IPS-NIHi11 (cell line): ENCODE data around the gene PHF24.
"Not testable (repeated sequence)": the region's sequence is repeated elsewhere in the genome, so short reads cannot be mapped to it uniquely, and the experiment has no call there.

Experiments used
- DNase-seq: peaks from one replicate; pipeline ENCODE4 v3.0.0; 2012; ENCODE audit warnings: mixed read lengths, low spot score

Gene PHF24

DNA sequence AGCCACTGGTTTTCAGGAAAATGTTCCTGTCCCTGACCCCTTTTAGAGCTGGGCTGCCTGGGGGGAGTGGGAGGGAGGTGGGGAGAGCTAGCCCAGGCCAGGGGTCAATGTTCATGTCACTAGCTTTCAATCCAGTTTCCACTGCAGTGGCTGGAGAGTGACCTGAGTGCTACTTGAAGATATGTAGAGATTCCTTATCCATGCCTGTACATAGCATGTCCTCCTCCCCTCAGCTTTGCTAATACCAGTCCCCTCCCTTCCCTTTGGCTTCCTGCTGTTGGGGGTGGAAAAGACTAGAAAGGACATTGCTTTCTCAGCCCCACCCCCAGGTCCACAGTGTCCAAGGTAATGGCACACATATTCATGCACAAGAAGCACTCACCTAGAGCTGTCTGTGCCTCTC is 39.3 kb downstream of the PHF24 start:
- no peak for DNase-seq

DNA sequence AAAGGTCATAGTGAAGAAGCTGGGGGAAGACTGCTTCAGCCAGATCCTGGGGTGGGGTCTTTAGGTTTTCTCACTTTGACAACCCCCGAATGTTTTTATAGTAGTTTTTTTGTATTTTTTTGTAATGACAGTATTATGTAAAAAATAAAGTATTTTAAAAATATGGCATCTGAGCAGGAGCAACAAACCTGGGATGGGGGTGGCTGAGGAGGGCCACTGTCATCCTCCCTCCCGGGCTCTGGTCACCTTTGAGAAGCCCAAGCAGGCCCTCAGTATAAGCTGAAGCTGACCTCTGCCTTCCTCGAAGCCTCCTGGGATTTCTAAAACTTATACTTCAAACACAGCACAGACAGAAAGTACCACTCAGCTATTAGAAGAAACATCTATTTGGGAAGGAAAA is 40.2 kb downstream of the PHF24 start:
- no peak for DNase-seq

DNA sequence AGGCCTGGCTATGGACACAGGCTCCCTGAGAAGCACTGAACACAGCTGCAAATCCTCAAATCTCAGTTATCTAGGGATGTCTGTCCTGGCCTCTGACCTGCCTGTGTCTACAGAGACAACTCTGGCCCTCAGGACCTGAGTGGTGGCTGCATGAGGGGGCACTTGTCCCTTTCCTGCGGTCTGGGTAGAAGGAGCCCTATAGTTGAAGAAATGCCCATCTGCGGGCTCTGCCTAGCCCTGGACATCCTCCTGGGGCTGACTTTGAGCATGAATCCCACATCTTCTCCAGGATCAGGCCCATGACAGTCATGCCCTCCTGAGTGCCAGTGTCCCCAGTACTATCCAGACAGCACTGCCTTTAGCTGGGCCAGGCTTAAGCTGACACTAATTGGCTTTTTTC is 41.5 kb downstream of the PHF24 start:
- peak; percentile 1 for DNase-seq

DNA sequence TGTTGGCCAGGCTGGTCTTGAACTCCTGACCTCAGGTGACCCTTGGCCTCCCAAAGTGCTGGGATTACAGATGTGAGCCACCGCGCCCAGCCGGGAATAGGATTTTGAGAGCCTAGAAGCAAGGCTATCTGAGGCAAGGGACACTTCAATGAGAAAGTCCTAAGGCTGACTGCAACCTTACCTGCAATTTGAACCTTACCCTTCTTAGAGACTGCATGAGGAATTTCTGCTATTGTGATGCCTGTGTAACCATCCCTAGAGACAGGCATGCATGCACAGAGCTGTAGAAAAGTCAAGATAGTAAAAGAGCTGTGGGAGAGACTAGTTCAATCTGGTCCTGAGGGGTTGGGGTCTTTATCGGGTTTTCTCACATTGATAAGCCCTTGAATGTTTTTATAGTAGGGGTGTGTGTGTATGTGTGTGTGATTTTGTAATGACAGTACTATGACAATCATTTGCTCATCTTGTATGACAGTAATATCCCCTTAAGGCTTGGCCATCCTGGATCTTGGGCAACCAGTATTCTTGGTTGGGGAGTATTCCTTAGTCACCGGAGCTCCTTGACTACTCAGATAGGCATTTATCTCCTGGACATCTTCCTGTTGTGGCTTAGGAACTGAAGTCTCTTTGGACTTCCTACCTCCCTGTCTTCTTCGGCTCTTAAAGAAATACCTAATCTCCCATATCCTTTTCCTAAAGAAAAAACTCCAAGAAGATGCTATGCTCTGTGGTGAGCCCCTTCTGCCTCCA is 42.6 kb downstream of the PHF24 start:
- peak; percentile 7 for DNase-seq

DNA sequence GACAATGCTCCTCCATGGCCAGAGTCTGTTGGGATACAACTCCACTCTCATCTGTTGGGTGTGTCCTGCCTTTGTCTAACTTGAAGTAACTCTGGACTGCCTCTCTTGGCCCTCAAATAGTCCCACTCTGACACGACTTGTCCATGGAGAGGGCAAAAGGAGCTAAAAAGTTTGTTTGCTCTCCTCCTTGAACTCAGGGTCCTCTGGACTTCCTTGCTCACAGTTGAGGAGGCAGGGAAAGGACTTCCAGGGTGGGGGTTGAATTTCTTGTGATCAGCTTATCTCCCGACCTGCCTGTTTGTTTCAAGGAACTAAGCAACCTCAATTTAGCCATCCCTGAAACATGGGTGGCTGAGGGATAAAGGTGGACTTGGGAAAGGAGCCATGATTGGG is 43.2 kb downstream of the PHF24 start:
- DNase-seq: peak; percentile 0

DNA sequence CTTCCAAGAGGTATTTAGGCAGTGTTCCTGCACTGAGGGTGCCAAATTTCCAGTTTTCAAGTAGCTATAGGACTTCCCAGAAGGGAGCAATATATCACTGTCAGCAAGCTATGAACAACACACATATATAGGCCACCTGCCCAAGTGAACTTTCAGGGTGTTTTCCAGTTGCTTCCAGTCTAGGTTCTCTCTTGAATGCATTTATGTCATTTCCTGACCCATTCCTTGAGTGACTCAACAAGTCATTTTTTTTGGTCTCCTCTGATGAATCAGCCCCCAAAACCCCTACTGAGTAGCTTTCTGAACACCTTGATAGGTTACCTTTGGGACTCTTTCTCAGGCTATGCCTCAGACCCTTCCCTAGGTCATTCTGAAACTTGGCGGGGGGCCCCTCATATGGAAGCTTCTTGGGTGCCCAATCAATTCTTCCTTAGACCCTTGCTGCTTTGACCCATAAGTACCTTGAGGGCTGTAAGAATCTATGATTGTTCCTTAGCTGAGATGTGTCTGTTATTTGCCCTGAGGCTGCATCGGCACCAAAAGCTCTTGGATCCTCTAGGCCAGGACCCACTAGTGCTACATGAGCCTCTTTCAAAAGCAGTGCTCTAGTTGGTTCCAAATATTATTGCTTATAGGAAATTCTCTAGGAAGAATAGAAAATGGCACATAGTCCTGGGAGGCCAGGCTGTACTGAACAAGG is 43.9 kb downstream of the PHF24 start:
- DNase-seq: no peak

DNA sequence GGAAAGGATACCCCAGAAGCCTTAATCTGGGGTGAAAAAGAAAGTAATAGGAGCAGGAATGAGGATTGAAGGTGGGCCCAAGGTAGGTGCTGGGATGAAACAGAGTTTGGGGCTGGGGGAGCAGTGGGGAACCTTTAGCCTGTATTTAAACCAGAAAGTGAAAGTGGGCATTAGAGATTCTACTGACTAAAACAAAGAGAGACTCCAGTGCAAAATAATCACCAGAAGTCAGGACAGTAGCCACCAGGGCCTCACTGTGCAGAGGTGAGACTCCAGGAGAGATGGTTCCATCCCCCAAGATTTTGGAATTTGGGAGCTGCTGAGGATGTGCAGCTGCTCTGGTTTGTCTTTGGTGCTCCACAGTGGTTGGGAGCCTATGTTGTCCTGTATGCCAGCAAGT is 44.5 kb downstream of the PHF24 start:
- no peak for DNase-seq

DNA sequence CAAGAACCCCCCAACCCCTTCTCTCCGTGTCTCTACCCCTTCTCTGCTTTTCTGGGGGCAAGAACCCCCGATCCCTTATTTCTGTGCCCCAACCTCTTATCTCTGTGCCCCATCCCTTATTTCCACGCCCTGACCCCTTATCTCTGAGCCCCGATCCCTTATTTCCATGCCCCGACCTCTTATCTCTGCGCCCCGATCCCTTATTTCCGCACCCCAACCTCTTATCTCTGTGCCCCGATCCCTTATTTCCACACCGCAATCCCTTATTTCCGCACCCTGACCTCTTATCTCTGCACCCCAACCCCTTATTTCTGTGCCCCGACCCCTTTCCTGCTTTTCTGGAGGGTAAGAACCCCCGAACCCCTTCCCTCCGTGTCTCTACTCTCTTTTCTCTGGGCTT is 46.2 kb downstream of the PHF24 start:
- DNase-seq: not testable (repeated sequence)

DNA sequence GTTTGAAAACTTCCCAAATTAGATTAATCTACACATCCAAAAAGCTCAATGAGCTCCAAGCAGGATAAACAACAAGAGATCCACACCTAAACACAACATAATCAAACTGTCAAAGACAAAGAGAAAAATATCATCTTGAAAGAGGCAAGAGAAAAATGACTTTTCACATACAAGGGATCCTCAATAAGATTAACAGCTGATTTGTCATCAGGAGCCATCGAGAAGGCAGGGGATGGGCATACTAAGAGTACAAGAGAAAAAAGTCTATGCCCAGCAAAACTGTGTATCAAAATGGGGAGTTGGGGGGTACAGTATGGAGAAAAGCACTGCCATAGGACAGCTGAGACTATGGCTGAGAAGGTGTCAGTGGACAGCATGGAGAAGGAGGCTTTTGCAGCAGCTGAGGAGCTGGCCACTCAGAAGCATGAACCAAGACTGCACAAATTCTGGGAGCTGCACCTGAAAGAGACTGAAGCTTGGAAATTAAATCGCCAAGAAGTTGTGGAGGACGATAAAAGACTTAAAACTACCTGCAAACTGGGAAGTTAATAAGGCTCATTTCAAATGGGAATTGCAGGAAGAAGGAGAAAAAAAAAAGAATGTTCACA is 52.4 kb downstream of the PHF24 start:
- DNase-seq: no peak

DNA sequence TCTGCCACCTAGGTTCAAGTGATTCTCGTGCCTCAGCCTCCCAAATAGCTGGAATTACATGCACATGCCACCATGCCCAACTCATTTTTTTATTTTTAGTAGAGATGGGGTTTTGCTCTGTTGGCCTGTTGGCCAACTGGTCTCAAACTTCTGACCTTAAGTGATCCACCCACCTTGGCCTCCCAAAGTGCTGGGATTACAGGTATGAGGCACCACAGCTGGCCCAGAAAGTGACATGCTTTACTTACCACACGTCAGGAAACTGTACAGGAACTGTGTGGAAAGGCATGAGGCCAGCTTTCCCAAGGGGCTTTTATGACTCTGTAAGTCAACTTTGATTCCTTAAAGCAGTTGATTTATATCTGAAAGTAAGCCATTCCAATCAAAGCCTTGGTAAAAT is 56.4 kb downstream of the PHF24 start:
- no peak for DNase-seq

DNA sequence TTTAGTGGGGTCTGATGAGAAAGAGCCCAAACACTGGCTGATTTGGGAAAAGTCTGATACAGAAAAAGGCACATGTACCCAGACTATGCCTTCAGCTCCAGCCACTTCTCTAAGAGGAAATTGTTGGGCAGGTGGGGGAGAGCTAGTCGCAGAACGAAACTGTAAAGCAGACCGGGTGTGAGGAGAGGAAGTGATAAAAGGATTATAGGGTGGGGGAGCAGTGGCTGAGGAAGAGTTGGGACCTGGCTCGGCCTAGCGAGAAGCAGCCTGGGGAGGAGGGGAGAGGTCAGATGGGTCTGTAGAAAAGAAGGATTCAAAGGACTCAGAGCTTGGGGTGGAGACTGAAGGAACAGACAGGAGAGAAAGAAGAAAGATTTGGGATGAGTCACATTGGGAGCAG is 65.4 kb downstream of the PHF24 start:
- DNase-seq: not testable (repeated sequence)

DNA sequence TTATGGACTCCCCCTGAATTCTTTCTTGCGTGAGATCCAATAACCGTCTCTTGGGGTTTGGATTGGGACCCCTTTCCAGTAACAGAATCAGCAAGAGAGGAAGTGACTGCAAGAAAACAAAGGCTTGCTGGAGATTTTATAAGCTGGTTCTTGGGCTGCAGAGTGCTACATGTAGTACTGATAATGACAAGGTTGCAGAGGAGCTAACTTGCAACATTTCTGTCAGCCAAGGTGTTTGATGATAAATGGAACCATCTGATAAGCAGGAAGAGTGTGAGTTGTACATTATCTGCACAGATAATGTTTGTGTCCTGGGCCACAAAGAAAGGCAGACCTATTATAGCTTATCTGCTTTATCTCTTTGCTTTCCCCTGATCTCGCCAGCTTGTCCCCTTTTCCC is 68.6 kb downstream of the PHF24 start:
- no peak for DNase-seq

DNA sequence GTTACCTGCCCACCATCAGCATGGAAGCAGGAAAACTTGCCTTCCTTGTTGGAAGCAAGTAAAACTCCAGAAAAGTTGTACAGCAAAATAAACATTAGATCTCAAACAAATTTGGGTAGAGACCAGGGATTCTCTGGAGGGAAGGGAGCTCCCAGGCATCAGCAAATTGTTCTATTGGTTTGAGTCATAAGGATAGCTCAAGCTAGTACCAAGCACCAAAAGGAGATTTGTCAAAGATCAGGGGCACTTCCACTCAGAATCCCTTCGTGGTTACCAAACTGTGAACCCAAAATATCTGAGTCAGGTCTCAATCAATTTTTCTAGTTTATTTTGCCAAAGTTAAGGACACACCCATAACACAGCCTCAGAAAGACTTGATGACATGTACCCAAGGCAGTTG is 69.3 kb downstream of the PHF24 start:
- DNase-seq: no peak

DNA sequence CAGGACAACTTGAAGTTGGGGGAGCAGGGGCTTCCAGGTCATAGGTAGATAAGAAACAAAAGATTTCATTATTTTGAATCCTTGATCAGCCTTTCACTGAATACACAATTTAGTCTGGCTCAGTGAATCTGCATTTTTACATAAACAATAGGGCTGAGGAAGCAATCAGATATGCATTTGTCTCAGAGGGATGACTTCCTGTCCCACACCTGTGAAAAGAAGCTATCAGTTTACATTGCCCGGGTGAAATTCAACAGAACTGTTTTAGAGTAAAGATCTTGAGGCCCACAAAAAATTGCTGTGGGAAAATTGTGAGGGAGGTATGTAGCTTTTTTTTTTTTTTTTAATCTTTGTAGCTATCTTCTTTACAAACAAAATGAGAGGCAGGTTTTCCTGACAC is 69.8 kb downstream of the PHF24 start:
- no peak for DNase-seq

DNA sequence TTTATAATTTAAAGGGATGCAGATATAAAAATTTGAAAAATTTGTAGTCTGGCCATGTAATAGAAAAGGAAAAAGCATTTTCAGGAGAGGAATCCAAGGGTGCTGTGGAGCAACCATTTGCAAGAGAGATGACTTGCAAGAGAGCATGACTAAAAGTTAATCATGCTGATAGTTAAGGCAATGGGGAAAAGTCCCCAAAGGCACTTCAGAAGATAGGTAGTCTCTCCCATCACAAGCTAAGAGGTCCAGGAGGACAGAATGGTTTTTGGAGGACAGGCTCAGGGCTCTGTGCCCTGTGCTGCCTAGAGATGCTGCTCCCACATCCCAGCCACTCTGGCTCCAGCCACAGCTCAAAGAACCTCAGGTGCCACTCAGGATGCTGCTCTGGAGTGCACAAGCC is 70.3 kb downstream of the PHF24 start:
- DNase-seq: no peak

DNA sequence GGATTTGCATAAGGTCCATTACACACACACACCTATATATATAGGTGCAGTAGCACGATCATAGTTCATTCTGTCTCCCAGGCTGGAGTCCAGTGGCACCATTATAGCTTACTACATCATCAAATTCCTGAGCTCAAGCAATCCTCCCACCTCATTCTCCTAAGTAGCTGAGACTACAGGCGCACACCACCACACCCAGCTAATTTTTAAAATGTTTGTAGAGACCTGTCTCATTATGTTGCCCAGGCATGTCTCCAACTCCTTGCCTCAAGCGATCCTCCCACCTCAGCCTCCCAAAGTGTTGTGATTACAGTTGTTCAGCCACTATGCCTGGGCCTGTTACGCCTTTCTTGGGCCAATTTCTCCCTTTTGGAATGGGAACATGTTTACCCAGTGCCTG is 71.2 kb downstream of the PHF24 start:
- DNase-seq: no peak

DNA sequence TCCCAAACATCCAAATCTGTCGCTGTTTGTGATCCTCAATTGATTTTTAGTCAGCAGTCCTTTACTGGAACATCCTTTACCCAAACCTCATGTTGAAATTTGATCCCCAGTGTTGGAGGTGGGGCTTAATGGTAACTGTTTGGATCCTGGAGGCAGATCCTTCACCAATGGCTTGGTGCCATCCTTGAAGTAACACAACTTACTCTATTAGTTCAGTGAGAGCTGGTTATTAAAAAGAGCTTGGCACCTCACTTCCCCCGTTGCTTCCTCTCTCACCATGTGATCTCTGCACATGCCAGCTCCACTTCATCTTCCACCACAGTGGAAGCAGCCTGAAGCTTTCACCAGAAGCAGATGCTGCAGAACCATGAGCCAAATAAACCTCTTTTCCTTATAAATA is 71.8 kb downstream of the PHF24 start:
- DNase-seq: no peak
